Stimulated activated CD8-positive, alpha-beta memory T cell treated with anti-CD3 and anti-CD28 coated beads, Interleukin-15, amount 100 ng/mL, for 48 hours (primary cell): ENCODE data around the gene PTPRD.

Experiments
- DNase-seq, 2 donors: peaks; one replicate each; pipeline ENCODE4 v3.0.0-alpha.2; 2020; ENCODE audit warnings: low read depth in 2 of 2

Gene PTPRD

GRCh38 chr9:8904771-8905515, 1707.9 kb downstream of the PTPRD start:
- no peak for DNase-seq

GRCh38 chr9:8903077-8903476, 1709.7 kb downstream of the PTPRD start:
- no peak for DNase-seq

- DNase-seq, result no peak
Observed at GRCh38 chr9:8901146-8901545, 1711.7 kb downstream of the PTPRD start.

GRCh38 chr9:8899511-8899910, 1713.3 kb downstream of the PTPRD start:
- DNase-seq, result no peak

- DNase-seq, result no peak
Observed at GRCh38 chr9:8895861-8896224, 1717.0 kb downstream of the PTPRD start.

- DNase-seq, result no peak
Observed at GRCh38 chr9:8895106-8895860, 1717.5 kb downstream of the PTPRD start.

- no peak for DNase-seq
Observed at GRCh38 chr9:8890695-8891094, 1722.1 kb downstream of the PTPRD start.

- DNase-seq, result no peak
Observed at GRCh38 chr9:8889100-8889499, 1723.7 kb downstream of the PTPRD start.

GRCh38 chr9:8888591-8888990, 1724.2 kb downstream of the PTPRD start:
- DNase-seq, result no peak

GRCh38 chr9:8887369-8887768, 1725.4 kb downstream of the PTPRD start:
- no peak for DNase-seq

GRCh38 chr9:8883321-8883720, 1729.5 kb downstream of the PTPRD start:
- no peak for DNase-seq

GRCh38 chr9:8880060-8880459, 1732.7 kb downstream of the PTPRD start:
- no peak for DNase-seq

- DNase-seq, result no peak
Observed at GRCh38 chr9:8879284-8879683, 1733.5 kb downstream of the PTPRD start.

- no peak for DNase-seq
Observed at GRCh38 chr9:8877753-8878494, 1734.9 kb downstream of the PTPRD start.

GRCh38 chr9:8876303-8876702, 1736.5 kb downstream of the PTPRD start:
- DNase-seq, result no peak

GRCh38 chr9:8874482-8874881, 1738.3 kb downstream of the PTPRD start:
- DNase-seq, result no peak

- DNase-seq, result no peak
Observed at GRCh38 chr9:8872802-8873201, 1740.0 kb downstream of the PTPRD start.

GRCh38 chr9:8871796-8872445, 1740.9 kb downstream of the PTPRD start:
- DNase-seq, result no peak

- DNase-seq, result no peak
Observed at GRCh38 chr9:8871396-8871795, 1741.4 kb downstream of the PTPRD start.

GRCh38 chr9:8869812-8870211, 1743.0 kb downstream of the PTPRD start:
- DNase-seq, result no peak

- no peak for DNase-seq
Observed at GRCh38 chr9:8868632-8869031, 1744.2 kb downstream of the PTPRD start.

- no peak for DNase-seq
Observed at GRCh38 chr9:8867148-8867547, 1745.7 kb downstream of the PTPRD start.
